Lower lobe of right lung (tissue), 2 donors: ENCODE data around the gene CDIP1. TPM values are rescaled to one million over a fixed set of nuclear protein-coding genes. Genes with fewer than 3 reads are reported as not detected.

Experiments
- ATAC-seq, 2 donors: fragments of 200-7000 bp; cut with Tn5 transposase; one replicate each; pipeline ENCODE4 v1.9.1; 2020 to 2022; ENCODE audit warnings: mild to moderate bottlenecking in 2 of 2, moderate library complexity in 2 of 2
- DNase-seq: peaks from one replicate; pipeline ENCODE4 v3.0.0-alpha.2; 2020
- H3K27ac ChIP-seq: fragments of 200-600 bp; one replicate; pipeline ENCODE4 v1.8.0; 2022
- H3K27me3 ChIP-seq: fragments of 200-600 bp; one replicate; pipeline ENCODE4 v1.8.0; 2022; ENCODE audit warnings: low read depth
- H3K36me3 ChIP-seq: fragments of 200-600 bp; one replicate; pipeline ENCODE4 v1.8.0; 2022; ENCODE audit warnings: mild to moderate bottlenecking
- H3K4me1 ChIP-seq: fragments of 200-600 bp; one replicate; pipeline ENCODE4 v1.8.0; 2022
- H3K4me3 ChIP-seq: fragments of 200-600 bp; one replicate; pipeline ENCODE4 v1.8.0; 2022; ENCODE audit warnings: mild to moderate bottlenecking
- H3K9me3 ChIP-seq: fragments of 200-600 bp; one replicate; pipeline ENCODE4 v1.8.0; 2022
- intact Hi-C: fragments of 100-400 bp; cut with DNase I; formaldehyde crosslinking; loops from one replicate; pipeline ENCODE4 v1.11.0; 2022
- total RNA-seq: library from RNA; stranded (reverse); fragmentation: NEBNext Ultra II Directional; extraction: Animal tissue kit (Norgen Biotek cat#: 25700); gene quantifications from one replicate; pipeline ENCODE4 v1.2.1, GENCODE V29; 2021
- TF ChIP-seq, protein P1 (sequence below): fragments of 200-600 bp; IDR thresholded peaks from one replicate; pipeline ENCODE4 v1.8.0; 2022; ENCODE audit warnings: antibody characterized with exemption, mild to moderate bottlenecking
- donor health status: DM: no; HTN: yes; CAD: no; lungs with severe emphysema.

Gene CDIP1
- total RNA-seq, 1 donor from 2014 or later: 21.1 TPM

DNA sequence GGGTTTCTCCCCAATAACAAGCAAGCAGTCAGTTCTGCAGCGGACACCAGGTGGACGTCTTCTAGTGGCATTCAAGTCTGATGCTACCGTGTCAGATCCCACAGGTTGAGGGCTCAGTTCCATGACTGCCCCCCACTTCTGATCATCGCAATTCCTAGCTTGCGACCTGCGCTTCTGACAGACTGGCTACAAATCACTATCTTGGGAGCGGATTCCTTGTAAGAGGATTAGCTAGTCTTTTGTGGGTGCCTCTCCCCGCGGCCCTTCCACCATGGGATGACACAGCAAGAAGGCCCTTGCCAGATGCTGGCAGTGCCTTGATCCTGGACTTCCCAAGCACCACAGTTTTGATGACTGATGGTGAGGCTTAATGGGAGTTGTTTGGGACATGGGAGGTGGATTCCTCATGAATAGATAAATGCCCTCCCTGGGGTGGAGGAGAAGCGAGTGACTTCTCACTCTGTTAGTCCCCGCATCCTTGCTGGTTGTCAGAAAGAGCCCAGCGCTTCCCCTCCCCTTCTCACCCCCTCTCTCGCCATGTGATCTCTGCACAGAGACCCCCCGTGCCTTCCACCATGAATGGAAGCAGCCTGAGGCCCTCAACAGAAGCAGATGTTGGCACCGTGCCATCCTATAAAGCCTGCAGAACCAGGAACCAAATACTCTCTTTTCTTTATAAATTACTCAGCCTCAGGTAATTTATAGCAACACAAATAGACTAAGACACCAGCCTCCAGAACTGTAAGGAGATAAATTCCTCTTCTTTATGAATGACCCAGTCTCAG, 19.1 kb downstream of the CDIP1 start:
- Histone ChIP-seq H3K27me3 (no peaks in the 10 kb centered on the region), H3K36me3 (peaks cover 6% of the 10 kb centered on the region), H3K27ac (no peak overlapping the region), H3K4me3 (no peak overlapping the region), H3K9me3 (no peaks in the 10 kb centered on the region), H3K4me1 (peaks cover 27% of the 10 kb centered on the region)
- TF ChIP-seq, protein P1, sequence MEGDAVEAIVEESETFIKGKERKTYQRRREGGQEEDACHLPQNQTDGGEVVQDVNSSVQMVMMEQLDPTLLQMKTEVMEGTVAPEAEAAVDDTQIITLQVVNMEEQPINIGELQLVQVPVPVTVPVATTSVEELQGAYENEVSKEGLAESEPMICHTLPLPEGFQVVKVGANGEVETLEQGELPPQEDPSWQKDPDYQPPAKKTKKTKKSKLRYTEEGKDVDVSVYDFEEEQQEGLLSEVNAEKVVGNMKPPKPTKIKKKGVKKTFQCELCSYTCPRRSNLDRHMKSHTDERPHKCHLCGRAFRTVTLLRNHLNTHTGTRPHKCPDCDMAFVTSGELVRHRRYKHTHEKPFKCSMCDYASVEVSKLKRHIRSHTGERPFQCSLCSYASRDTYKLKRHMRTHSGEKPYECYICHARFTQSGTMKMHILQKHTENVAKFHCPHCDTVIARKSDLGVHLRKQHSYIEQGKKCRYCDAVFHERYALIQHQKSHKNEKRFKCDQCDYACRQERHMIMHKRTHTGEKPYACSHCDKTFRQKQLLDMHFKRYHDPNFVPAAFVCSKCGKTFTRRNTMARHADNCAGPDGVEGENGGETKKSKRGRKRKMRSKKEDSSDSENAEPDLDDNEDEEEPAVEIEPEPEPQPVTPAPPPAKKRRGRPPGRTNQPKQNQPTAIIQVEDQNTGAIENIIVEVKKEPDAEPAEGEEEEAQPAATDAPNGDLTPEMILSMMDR: no peak
- intact Hi-C loops: no loop called here
- ATAC-seq (no peak), DNase-seq (no peak)

DNA sequence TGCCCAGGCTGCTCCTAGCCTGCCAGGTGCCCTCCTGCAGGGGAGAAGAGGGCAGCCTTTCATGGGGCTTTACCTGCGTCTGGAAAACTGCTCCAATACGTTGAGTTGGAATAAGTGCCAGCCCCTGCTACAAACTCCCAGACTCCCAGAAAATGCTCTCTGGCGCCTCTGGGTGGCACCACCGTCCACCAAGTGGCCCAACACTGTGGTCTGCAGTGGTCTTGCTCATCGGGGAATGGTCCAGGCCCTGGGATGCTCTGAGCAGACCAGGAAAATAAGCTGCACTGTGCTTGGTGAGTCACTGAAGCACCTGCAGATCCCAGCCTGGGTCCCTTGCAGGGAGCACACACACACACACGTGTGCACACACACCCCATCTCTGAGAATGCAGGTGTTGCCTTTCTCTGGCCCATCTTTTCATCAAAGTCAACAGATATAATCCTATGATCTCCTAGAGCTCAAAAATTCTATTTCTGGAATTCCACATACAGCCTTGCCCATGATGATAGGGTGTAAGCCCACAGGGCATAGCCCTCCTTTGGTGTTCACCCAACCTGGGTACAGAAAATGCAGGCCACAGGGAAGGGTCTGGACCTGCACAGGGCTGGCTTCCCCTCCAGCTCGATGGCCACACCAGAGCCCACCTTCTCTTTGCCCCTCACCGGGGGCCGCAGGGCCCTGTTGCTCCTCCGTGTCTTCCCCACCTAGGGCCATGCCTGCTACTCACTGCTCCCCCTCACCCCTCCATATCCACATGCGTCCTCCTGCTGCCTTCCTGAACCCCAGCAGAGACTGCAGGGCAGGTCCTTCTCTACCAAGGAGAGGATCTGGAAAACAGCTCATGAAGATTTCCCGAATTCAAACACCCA, 20.5 kb downstream of the CDIP1 start:
- Histone ChIP-seq H3K36me3 (peaks cover 13% of the 10 kb centered on the region), H3K9me3 (no peaks in the 10 kb centered on the region), H3K27me3 (no peaks in the 10 kb centered on the region), H3K27ac (no peak overlapping the region), H3K4me3 (no peak overlapping the region), H3K4me1 (peaks cover 33% of the 10 kb centered on the region)
- peak; percentile 26 to 31 for ATAC-seq
- TF ChIP-seq, protein P1: peak; percentile 50
- no peak for DNase-seq
- intact Hi-C loops: no loop called here

DNA sequence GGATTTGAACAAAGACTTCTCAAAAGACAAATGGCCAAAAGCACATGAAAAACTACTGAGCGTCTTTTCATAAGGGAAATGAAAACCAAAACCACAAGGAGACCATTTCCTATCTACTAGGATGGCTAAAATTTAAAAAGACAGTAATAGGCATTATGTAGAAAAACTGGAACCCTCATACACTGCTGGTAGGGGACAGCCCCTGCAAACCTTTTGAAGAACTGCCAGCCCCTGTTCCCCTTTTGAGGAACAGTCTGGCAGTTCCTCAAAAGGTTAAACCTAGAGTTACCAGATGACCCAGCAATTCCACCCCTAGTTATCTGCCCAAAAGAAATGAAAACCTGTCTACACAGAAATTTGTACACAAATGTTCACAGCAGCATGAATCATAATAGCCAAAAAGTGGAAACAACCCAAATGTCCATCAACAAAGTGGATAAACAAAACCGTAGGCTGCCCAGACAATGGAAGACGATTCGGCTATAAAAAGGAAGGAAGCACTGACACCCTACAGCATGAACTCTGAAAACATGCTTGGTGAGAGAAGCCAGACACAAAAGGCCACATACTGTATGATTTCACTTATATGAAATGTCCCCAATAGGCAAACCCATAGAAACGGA, 22.9 kb downstream of the CDIP1 start:
- intact Hi-C loops: no loop called here
- DNase-seq: no peak
- TF ChIP-seq, protein P1: no peak

DNA sequence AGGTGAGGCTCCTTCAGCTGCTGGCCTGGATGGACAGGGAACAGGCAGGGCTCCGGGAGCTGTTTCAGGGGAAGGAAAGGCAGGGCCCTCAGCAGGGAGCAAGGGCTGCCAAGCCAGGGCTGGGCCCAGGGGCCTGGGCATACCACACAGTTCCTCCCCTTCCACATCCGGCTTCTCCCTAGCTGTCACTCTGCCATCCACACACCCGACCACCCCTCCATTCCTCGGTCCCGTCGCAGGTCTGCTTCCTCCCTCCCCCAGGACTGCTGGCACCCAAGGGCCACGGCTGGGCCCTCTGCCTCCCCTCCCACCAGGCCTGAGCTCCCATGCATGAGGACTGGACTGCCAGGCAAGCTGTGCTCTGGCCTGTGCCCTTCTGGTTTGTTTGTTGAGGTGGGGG, 24.0 kb downstream of the CDIP1 start:
- intact Hi-C loops: no loop called here
- Histone ChIP-seq H3K36me3 (peaks cover 40% of the 10 kb centered on the region), H3K27ac (peak overlapping the region; percentile 44), H3K27me3 (no peaks in the 10 kb centered on the region), H3K4me1 (peaks cover 49% of the 10 kb centered on the region), H3K9me3 (no peaks in the 10 kb centered on the region), H3K4me3 (no peak overlapping the region)
- ATAC-seq (peak in 1 of 2 donors; percentile 7), DNase-seq (no peak)
- TF ChIP-seq, protein P1: no peak

More for the DNA sequence above, 22.9 kb downstream of the CDIP1 start:
- Histone ChIP-seq H3K27me3 (no peaks in the 10 kb centered on the region), H3K4me1 (peaks cover 48% of the 10 kb centered on the region), H3K9me3 (no peaks in the 10 kb centered on the region), H3K36me3 (peaks cover 29% of the 10 kb centered on the region), H3K27ac (peak overlapping the region; percentile 44), H3K4me3 (no peak overlapping the region)
- ATAC-seq: peak; percentile 17 to 66

DNA sequence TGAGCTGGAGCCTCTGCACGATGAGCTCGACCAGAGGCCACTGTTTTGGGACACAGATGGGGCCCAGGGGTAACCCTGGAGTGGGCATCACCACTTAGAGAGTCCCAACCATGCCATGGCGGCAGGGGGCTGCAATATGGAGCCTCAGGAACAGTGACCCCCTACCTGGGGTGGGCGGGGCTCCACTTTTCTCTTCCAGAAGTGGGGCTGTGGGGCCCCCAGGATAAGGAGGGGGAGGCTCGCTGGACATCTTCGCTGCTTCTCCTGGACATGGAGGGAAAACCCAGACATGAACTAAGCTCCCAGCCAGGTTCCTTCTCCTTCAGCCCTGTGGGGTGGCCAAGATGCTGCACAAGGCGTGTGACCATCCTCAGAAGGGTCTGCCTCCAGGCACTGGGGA, 24.7 kb downstream of the CDIP1 start:
- no peak for ATAC-seq
- H3K4me1 ChIP-seq: peaks cover 49% of the 10 kb centered on the region

More for the DNA sequence above, 24.7 kb downstream of the CDIP1 start:
- no peak overlapping the region for H3K4me3 ChIP-seq
- TF ChIP-seq, protein P1: no peak
- H3K36me3 ChIP-seq: peaks cover 48% of the 10 kb centered on the region
- H3K27me3 ChIP-seq: no peaks in the 10 kb centered on the region
- DNase-seq: no peak
- intact Hi-C loops: no loop called here
- H3K27ac ChIP-seq: peak overlapping the region; percentile 44
- no peaks in the 10 kb centered on the region for H3K9me3 ChIP-seq
